Measurements from ENCODE around the gene CRTAP.
"Not testable (repeated sequence)": the region's sequence is repeated elsewhere in the genome, so short reads cannot be mapped to it uniquely, and the experiment has no call there.

The CRTAP gene

DNA sequence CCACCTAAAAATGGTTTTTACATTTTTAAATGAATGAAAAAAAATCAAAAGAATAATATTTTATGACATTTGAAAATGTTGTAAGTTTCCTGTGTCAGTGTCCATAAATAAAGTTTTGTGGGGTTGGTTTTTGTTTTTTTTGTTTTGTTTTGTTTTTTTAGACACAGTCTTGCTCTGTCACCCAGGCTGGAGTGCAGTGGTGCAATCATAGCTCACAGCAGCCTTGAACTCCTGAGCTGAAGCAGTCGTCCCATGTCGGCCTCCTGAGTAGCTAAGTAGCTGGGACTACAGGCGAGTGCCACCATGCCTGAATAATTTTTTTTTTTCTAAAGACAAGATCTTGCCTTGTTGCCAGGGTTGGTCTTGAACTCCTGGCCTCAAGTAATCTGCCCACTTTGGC, 14.1 kb upstream of the CRTAP start:
- DNase-seq (ENCODE audit: low spot score), result no peak

DNA sequence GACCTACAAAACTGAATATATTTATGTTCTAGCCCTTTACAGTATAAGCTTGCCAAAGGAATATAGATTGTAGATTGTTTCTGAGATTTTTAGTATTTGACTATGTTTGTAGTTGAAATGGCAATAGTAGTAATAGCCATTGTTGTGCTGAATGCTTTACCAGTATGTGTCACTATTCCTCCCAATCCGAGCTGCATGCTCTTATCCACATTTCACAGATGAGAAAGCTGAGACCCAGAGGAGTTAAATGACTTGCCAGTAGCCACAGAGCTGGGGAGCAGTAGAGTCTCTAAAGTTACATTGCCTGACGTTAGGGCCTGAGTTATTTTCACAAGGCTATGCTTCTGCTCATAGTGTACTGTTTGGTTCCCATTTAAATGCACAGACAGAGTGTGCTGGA, 13.6 kb upstream of the CRTAP start:
- DNase-seq (ENCODE audit: low spot score), result no peak

DNA sequence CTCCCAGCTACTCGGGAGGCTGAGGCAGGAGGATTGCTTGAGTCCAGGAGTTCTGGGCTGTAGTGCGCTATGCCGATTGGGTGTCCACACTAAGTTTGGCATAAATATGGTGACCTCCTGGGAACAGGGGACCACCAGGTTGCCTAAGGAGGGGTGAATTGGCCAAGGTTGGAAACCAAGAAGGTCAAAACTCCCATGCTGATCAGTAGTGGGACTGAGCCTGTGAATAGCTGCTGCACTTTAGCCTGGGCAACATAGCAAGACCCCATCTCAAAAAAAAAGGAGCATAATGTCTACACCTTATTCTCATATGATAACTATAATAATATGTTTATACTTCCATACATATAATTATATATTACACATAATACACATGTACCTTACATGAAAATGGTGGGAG, 10.8 kb upstream of the CRTAP start:
- no peak for DNase-seq (ENCODE audit: low spot score)

DNA sequence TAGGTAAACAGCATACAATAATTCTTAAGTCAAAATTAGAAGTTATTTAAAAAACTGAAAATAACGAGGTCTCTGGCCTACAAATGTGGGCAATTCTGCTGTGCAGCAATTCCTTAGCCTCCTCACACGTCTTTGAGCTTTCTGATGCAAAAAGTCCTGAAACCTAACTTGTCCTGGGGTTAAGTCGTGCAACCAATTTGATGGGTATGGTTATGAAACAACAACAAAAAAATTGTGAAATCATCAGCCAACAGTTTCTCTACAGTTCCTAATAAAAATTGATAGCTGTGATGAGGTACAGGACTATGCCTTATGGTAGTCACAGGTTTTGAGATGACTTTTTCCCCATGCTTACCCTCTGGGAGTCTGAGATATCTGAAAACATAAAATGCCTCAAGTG, 10.3 kb upstream of the CRTAP start:
- DNase-seq (ENCODE audit: low spot score), result no peak

DNA sequence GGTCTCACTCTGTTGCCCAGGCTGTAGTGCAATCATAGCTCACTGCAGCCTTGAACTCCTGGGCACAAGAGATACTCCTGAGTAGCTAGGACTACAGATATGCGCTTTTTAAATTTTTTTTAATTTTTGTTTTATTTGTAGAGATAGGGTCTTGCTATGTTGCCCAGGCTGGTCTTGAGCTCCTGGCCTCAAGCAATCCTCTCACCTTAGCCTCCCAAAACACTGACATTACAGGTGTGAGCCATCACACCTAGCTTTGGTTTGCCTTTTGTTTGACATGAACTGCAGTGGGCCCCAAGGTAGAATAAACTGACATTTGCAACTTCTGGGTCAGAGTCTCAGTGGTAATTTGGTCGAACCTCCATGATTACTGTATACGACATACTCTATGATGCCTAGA, 9.0 kb upstream of the CRTAP start:
- no peak for DNase-seq (ENCODE audit: low spot score)

DNA sequence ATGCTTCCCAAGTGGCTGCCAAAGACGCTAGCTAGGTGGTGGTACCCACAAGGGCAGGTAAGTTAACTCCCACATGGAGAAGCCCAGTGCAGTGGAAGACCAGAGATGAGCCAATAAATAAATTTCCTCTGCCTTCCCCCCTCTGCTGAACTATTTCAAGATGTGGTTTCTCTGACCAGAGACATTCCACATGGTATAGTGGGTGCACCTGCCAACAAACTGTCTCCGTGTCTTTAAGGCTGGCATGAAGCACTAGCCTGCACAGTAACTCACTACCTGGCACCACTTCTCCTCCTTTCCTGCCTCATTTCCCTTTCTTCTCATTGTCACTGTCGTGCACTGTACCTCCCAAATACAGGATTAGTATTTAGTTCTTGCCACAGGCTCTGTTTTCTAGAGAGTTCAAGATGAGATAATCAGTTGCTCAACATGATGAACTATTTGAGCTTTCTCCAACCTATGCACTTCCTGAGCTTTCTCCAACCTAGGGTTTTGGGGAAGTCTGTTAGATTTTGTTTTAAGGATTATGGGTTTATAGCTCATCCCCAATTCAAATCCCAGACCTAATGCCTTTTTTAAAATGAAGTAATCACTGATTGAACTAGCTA, 8.4 kb upstream of the CRTAP start:
- no peak for DNase-seq (ENCODE audit: low spot score)

DNA sequence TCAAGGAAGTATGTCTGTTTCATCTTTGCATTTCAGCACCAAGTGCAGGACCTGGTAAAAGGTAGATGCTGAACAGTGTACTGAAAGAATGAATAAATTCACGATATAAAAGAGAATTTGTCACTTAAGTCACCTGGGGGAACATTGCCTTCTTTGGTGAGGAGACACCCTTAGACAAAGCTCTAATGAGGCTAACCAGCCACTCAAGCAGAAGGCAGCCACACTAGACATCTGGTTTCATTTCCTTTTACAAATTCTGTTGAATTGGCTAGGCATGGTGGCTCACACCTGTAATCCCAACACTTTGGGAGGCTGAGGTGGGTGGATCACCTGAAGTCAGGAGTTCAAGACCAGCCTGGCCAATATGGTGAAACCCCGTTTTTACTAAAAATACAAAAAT, 7.0 kb upstream of the CRTAP start:
- not testable (repeated sequence) for DNase-seq (ENCODE audit: low spot score)

DNA sequence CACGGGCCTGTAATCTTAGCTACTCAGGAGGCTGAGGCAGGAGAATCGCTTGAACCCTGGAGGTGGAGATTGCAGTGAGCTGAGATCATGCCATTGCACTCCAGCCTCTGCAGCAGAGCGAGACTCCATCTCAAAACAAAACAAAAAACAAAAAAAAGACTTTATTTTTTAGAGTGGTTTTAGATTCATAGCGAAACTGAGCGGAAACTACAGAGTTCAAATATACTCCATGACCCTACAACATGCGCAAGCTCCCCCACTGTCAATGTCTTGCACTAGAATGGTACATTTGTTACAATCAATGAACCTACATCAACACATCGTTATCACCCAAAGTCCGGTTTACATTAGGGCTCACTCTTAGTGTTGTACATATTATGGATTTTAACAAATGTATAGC, 2.2 kb upstream of the CRTAP start:
- DNase-seq (ENCODE audit: low spot score), result no peak

DNA sequence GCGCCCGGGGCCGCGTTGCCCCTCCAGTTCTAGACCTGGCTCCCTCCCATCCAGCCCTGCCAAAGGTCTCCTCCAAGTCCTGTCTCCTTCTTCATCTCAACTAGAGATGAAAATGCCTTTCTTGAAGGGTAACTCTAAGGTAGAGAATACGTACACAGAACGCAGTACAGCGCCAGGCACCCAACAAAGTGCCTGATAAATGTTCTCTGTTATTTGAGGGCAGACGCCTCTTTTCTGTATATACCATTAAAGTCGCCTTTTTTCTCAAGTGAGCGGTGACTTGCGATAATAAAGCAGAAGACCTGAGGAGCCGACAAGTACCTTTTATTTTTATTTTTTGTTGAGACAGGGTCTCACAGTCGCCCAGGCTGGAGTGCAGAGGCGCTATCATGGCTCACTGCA, 809 bp downstream of the CRTAP start:
- DNase-seq (ENCODE audit: low spot score), result no peak

DNA sequence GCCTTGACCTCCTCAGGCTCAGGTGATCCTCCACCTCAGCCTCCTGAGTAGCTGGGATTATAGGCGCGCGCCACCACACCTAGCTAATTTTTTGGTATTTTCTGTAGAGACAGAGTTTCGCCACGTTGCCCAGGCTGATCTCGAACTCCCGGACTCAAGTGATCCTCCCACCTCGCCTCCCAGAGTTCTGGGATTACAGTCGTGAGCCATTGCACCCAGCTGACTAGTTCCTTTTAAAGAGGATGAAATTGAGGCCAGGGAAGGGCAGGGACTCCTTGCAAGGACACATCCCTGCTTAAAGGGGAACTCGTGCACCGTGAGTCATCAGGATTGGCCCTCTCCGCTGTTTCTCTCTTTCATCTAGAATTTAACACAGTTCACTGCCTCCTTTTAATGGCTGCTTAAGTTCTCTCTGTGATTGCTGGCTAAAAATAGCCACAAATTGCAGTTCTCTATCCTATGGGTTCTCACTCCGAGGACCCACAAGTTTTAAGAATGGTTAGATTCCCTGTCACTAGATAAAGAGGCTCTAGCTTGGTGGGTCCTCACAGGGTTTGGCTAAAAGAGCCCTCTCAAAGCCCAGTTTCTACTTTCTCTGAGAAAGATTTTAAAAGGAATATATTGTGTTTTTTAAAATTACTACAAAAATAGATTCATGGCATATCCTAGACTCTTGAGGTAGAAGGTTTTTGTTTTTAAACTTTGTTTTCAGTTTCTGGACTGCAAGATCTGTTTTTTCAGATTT, 1.4 kb downstream of the CRTAP start:
- DNase-seq (ENCODE audit: low spot score), result peak; percentile 88

DNA sequence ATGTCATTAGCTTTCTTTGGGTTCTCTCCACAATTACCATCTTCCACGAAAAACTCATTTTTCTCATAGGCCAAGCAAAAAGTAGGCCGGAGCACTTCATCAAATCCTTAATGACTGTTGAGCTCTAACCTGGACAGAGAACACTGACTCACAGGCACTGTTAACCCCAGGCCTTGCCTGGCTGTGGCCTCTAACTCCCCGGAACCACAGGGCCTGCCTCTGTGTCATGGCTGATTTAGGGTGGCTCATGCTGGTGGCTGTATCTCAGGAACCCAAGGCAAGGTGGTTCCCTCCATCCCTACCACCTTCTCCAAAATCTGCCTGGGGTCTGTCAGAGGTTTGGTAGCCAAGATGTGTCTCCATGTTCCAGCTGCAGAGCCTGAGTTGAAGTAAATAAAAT, 3.6 kb downstream of the CRTAP start:
- no peak for DNase-seq (ENCODE audit: low spot score)

DNA sequence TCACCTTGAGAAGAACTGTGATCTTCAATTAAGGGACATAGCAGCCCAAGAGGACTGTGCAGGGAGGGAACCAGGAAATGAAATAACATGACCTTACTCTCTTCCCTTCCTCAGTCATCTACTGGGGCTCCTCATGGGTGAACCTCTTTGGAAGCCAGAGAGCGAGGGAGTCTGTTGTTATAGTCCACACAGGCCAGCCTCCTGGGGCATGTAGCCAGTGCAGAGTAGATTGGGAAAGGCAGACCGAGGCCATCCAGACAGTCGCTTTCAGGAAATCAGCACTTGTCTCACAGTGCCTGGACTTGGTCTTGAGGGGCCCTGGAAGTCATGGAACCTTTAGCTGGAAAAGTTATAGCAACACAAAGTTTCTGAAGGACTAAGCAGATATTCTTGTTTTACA, 6.1 kb downstream of the CRTAP start:
- DNase-seq (ENCODE audit: low spot score), result no peak

DNA sequence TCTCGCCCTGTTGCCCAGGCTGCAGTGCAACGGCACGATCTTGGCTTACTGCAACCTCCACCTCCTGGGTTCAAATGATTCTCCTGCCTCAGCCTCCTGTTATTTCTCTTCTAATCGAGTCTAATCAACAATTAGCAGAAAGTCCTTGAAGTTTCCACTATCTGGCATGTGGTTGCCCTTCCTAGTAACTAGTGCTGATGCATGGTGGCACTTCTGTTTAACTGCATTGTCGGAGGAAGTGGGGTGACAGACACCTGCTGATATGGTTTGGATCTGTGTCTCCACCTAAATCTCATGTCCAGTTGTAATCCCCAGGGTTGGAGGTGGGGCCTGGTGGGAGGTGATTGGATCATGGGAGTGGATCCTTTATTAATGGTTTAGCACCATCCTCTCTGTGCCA, 9.2 kb downstream of the CRTAP start:
- no peak for DNase-seq (ENCODE audit: low spot score)

DNA sequence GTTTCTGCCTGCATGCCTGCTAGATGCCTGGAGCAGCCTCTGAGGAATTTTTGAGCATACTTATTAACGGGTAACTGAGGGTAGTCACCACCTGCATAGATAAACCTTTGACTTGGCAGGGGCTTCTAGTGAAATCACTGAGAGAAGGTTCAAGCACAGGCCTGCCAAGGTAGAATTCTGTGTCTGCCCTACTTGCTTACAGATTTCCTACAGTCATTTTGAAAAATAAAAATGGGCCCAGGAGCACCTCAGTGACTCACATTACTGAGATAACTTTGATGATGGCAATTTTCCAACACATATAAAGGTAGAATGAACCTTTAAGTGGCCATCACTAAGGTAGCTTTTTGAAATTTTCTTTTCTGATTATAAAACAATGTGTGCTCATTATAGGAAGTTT, 10.8 kb downstream of the CRTAP start:
- DNase-seq (ENCODE audit: low spot score), result no peak

DNA sequence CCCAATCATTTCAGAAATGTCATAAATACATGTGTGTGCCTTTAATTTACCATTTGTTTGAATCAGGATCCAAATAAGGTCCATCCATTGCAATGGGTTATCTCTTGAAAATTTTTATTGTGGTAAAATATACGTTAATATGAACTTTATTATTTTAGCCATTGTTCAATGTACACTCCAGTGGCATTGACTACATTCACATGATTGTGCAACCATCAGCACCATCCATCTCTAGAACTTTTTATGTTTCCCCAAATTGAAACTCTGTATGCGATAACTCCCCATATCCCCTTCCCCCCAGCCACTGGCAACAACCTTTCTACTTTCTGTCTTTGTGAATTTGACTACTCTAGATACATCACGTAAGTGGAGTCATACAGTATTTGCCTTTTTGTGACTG, 12.0 kb downstream of the CRTAP start:
- DNase-seq (ENCODE audit: low spot score), result no peak

DNA sequence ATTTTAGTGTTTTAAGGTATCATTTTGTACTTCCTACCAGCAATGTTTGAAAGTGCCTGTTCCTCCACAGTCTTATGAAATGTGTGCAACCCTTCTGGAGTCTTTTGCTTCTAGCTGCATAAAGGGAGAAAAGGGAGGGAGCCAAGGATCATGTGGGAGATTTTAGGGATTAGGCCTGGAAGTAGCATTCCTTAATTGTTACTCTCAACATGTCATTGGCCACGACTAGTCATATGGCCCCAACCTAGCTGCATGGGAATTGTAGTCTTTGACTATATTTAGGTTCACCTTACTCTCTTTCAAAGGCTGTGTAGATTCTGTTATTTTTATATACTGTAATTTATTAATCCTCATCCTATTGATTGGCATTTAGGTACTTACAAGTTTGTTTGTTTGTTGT, 14.9 kb downstream of the CRTAP start:
- DNase-seq (ENCODE audit: low spot score), result no peak

DNA sequence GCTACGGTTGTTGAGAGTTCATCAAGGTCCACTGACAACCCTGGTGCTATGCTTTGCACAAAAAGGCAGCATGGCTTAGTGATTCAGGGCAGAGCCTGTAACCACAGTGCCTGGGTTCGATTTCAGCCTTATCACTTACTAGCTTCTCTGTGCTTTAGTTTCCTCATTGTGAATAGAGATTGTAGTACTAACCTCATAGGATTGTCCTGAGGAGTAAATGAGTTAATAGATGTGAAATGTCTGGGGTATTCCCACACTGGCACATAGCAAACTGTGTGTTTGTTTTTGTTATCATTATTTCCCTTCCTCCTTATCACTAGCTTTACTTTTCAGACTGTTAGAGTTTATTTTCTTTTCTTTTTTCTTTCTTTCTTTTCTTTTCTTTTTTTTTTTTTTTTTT, 16.3 kb downstream of the CRTAP start:
- DNase-seq (ENCODE audit: low spot score), result no peak

DNA sequence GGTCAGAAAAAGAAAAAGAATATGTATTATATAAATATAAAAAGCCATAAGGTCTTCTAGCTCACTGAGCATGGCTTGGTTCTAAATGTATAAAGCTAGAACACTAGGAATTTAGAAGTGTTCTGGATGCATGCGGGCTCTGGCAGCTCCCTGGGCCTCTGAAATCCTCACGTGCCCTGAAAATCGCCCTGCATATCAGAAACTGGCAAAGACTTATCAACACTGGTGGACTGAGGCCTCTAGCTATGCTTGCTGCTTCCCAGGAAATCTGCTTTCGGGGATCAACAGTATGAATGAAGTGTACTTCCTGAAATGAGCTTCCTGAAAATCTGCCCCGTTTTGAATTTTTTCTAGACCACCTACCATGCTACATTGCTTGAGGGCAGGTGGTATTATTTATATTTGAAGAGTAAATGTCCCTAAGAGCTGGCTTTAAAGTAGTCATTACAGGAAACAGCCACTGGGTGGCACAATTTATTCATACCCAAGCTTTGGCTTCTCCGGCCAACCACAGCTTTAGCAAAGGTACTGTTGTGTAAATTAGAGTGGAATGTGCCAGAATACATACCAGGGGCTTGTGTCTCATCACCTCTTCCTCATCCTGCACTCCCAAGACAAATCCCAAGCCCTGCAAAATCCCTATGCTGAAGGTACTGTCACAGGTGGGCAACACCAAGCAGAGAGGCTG, 17.7 kb downstream of the CRTAP start:
- DNase-seq (ENCODE audit: low spot score), result peak; percentile 79

DNA sequence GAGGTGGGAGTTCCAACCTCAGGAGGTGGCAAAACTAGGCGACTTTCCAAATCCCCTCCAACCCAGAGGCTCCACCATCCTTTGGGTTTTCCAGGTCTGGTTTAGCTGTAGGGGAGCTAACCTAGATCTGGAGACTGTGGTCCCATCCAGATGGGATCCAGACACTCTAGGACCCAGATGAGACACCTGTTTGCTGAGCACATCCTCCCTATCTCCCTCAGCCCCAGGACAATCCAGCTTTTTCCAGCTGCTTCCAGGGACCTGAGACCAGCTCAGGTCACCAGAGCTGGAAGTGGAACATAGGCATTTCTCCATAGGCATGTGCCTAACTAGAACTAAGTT, 18.2 kb downstream of the CRTAP start:
- no peak for DNase-seq (ENCODE audit: low spot score)

DNA sequence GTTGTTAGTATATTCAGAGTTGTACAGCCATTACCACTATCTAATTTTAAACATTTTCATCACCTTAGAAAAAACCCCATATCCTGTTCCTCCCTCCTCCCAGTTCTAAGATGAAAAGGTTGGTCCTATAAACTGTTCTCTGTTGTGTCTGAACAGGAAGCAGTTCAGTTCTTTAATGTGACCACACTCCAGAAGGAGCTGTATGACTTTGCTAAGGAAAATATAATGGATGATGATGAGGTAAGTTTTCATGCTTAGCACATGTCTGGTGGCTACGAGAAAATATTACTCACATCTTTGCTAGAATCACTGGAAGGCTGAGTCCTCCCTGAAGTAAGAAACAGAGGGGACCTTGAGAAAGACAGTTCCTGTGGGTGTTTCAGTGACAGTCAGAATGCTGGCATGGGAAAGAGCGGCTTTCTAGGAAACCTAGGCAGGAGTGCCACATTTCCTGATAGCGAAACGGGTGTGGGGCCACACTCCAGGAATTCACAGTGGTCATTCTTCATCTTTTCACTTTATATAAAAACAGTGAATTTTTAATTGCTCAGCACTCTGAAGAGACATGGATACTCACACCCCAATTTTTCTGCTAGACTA, 20.3 kb downstream of the CRTAP start:
- no peak for DNase-seq (ENCODE audit: low spot score)

DNA sequence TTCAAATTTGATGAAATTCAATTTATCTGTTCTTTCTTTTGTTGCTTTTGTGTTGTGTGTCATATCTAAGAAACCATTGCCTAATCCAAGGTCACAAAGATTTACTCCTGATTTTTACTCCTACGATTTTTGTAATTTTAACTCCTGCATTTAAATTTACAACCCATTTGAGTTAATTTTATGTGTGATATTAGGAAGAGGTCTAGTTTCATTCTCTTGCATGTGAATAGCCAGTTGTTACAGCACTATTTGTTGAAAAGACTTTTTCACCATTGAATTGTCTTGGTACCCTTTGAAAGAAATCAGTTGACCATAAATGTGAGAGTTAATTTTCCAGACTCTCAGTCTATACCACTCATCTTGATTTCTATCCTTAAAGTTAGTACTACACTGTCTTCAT, 23.9 kb downstream of the CRTAP start:
- DNase-seq (ENCODE audit: low spot score), result no peak

DNA sequence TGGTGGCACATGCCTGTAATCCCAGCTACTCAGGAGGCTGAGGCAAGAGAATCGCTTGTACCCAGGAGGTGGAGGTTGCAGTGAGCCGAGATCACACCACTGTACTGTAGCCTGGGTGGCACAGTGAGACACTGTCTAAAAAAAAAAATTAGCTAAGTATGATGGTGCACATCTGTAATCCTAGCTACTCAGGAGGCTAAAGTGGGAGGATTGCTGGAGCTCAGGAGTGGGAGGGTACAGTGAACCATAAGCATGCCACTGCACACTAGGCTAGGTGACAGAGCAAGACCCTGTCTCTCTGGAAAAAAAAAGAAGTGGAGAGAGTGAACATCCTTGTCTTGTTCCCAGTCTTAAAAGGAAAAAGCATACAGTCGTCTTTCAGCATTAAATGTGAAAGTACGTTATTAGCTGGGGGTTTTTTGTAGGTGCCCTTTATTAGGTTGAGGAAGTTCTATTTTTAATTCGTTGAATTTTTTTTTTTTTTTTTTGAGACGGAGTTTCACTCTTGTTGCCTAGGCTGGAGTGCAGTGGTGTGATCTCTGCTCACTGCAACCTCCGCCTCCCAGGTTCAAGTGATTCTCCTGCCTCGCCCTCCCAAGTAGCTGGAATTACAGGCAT, 25.3 kb downstream of the CRTAP start:
- not testable (repeated sequence) for DNase-seq (ENCODE audit: low spot score)

DNA sequence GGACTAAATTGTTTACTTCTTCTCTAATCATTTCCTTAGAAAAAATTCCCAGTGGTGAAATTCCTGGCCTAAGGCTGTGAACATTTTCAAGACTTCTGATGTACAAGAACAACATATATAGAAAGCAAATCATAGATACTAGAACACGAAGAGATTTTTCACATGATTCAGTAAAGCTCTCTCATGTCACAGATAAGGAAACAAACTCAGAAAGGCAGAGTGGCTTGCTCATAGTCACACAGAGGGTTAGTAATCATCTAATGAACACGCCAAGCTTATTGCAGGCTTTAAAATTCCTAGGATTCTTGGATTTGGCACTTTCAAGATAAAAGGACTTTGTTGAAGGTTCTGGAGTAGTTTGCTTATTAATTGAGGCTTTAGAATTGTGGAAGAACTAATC, 26.2 kb downstream of the CRTAP start:
- no peak for DNase-seq (ENCODE audit: low spot score)
